ENCODE data around the gene CERS1. TPM values are rescaled to one million over a fixed set of nuclear protein-coding genes. Genes with fewer than 3 reads are reported as not detected.
"Not testable (repeated sequence)": the region's sequence is repeated elsewhere in the genome, so short reads cannot be mapped to it uniquely, and the experiment has no call there.

The CERS1 gene
- total RNA-seq, 2 donors from 2014 or later = 0.26 to 0.66 TPM

DNA sequence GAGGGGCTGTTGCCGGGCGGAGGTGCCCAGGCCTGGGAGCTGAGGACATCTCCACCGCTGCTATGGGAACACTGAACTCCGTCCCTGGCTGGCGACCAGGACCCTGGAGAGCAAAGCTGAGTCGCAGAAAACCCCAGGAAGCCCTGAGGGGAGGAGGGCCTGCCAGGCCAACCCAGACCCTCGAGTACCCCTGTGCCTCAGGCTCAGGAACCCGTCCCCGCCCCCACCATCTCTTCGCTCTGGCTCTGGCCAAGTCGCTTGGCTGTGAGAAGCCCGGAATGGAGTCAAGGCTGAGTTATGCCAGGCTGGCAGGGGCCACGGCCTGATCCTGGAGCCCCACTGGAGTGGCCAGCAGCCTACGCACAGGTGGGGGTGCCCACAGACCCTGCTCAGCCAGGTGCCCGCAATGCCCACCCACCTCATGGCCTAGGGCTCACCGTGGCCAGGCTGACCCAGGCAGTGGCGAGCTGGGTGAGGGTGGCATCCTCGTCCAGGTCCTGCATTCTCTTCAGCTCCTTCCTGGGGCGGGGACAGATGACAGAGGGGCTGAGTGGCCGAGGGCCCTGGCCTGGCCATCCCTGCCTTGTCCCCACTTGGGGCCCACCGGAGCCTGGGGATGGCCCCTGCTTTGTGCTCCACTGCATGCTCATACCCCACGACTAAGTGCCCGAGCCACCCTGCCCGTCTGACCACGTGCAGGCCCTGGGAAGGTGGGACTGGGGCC is 8.5 kb upstream of the CERS1 start:
- 90 to 91% methylated on average over 4 to 20 of the region's 25 CpGs for WGBS, 2 donors
- Histone ChIP-seq H3K36me3 (replicated peaks in 1 of 2; ENCODE audit: insufficient read depth in 1 of 2, low read depth in 2 of 2) (peaks cover 3 to 30% of the 10 kb centered on the region in 2 donors), H3K9me3 (no peaks in the 10 kb centered on the region), H3K4me3 (no peak overlapping the region), H3K27me3 (no peaks in the 10 kb centered on the region), H3K4me1 (no peaks in the 10 kb centered on the region), H3K27ac (no peak overlapping the region)
- ATAC-seq (no peak), DNase-seq (no peak)
- intact Hi-C loops (cut with DNase I) = no loop called here
- TF ChIP-seq, protein P1, sequence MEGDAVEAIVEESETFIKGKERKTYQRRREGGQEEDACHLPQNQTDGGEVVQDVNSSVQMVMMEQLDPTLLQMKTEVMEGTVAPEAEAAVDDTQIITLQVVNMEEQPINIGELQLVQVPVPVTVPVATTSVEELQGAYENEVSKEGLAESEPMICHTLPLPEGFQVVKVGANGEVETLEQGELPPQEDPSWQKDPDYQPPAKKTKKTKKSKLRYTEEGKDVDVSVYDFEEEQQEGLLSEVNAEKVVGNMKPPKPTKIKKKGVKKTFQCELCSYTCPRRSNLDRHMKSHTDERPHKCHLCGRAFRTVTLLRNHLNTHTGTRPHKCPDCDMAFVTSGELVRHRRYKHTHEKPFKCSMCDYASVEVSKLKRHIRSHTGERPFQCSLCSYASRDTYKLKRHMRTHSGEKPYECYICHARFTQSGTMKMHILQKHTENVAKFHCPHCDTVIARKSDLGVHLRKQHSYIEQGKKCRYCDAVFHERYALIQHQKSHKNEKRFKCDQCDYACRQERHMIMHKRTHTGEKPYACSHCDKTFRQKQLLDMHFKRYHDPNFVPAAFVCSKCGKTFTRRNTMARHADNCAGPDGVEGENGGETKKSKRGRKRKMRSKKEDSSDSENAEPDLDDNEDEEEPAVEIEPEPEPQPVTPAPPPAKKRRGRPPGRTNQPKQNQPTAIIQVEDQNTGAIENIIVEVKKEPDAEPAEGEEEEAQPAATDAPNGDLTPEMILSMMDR (IDR thresholded peaks at IDR 0.05) = no peak
- TF ChIP-seq POLR2A (IDR thresholded peaks at IDR 0.05) = no peak

DNA sequence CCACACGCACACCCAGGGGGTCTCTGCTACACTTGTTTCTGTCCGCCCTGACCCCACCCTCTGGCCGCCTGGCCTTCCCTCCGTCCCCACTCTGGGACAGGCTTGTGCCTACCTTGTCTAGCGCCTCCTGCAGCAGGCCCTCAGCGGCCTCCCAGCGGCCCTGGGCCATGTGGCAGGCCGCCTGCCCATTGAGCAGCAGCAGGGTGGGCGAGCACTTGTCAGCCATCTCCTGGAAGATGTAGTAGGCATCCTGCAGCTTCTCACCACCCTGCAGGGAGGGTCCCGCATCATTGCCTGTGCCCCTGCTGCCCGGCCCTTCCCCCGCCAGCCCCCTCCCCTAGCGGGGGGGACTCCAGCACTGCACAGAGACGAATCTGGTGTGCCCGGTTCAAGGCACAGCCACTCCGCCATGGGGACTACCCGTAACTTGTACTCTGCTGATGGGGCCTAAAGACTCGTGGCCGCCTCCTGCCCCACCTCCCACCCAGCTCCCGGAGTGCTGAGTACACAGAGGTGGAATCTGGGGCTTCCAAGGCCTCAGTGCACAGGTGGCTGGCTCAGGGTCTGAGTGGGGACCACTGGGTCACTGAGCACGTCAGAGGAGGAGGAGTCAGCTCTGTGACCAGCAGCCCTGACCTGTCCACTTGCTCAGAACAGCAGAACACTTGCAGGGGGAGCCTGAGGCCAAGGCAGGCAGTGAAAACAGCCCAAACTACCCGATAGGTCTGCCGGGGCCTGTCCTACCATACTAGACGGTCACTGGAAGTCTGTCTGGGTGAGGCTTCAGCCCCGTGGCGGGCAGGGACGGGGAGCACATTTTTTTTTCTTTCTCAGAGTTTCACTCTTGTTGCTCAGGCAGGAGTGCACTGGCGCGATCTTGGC is 7.4 kb upstream of the CERS1 start:
- DNase-seq (no peak), ATAC-seq (no peak)
- H3K4me3 ChIP-seq = no peak overlapping the region
- no peak for TF ChIP-seq POLR2A (IDR thresholded peaks at IDR 0.05)
- TF ChIP-seq, protein P1 (IDR thresholded peaks at IDR 0.05) = no peak
- intact Hi-C loops (cut with DNase I) = no loop called here
- 89 to 93% methylated on average over 18 to 24 of the region's 29 CpGs for WGBS, 2 donors
- no peaks in the 10 kb centered on the region for H3K4me1 ChIP-seq
- peaks cover 3 to 27% of the 10 kb centered on the region in 2 donors for H3K36me3 ChIP-seq (replicated peaks in 1 of 2; ENCODE audit: insufficient read depth in 1 of 2, low read depth in 2 of 2)
- H3K27ac ChIP-seq = no peak overlapping the region
- H3K27me3 ChIP-seq = no peaks in the 10 kb centered on the region
- H3K9me3 ChIP-seq = no peaks in the 10 kb centered on the region

DNA sequence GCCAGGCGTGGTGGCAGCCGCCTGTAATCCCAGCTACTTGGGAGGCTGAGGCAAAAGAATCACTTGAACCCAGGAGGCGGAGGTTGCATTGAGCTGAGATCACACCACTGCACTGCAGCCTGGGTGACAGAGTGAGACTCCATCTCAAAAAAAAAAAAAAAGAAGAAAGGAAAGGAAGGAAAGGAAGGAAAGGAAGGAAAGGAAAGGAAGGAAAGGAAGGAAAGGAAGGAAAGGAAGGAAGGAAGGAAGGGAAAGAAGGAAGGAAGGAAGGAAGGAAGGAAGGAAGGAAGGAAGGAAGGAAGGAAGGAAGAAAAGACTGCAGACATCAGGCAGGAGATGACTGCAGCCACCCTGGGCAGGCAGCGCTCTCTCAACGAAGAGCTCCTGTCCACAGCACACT is 6.6 kb upstream of the CERS1 start:
- H3K4me3 ChIP-seq; DNase-seq; H3K9me3 ChIP-seq; H3K27ac ChIP-seq; H3K27me3 ChIP-seq; ATAC-seq; intact Hi-C loops (cut with DNase I); H3K4me1 ChIP-seq: not testable (repeated sequence)
- peaks cover 3 to 23% of the 10 kb centered on the region in 2 donors for H3K36me3 ChIP-seq (replicated peaks in 1 of 2; ENCODE audit: insufficient read depth in 1 of 2, low read depth in 2 of 2)
- 89 to 94% methylated on average over 4 to 5 of the region's 5 CpGs for WGBS, 2 donors

DNA sequence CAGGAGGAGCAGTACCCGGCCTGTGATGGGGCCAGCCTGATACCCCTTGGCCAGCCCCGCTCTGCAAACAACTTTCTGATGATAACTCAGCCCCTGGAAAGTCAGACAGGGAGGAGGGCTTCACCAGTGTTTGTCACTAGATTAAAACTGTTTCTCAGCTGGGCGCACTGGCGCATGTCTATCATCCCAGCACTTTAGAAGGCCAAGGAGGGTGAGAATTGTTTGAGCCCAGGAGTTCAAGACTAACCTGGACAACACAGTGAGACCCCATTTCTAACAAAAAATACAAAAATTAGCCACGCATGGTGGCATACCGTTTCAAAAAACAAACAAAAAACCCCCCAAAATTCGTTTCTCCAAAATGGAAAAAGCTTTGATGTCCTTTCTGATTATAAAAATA is 5.5 kb upstream of the CERS1 start:
- 89 to 93% methylated on average over 7 of the region's 7 CpGs for WGBS, 2 donors

More for the DNA sequence above, 5.5 kb upstream of the CERS1 start:
- TF ChIP-seq, protein P1 (IDR thresholded peaks at IDR 0.05) = no peak
- no peak for TF ChIP-seq POLR2A (IDR thresholded peaks at IDR 0.05)
- intact Hi-C loops (cut with DNase I) = no loop called here
- Histone ChIP-seq H3K27ac (no peak overlapping the region), H3K4me1 (peaks cover 2% of the 10 kb centered on the region), H3K9me3 (no peaks in the 10 kb centered on the region), H3K27me3 (no peaks in the 10 kb centered on the region), H3K4me3 (no peak overlapping the region), H3K36me3 (replicated peaks in 1 of 2; ENCODE audit: insufficient read depth in 1 of 2, low read depth in 2 of 2) (peaks cover 3 to 23% of the 10 kb centered on the region in 2 donors)
- ATAC-seq (no peak), DNase-seq (no peak)
